ENCODE data around the gene TRIM31. TPM values are rescaled to one million over a fixed set of nuclear protein-coding genes. Genes with fewer than 3 reads are reported as not detected.

The TRIM31 gene
- total RNA-seq, 2 donors from 2014 or later = not detected

GRCh38 chr6:30129265-30130178 is 16.6 kb upstream of the TRIM31 start:
- H3K36me3 Mint-ChIP-seq (ENCODE audit: low read depth) = no peaks in the 10 kb centered on the region
- no peaks in the 10 kb centered on the region for H3K9me3 Mint-ChIP-seq
- H3K27me3 ChIP-seq (ENCODE audit: control insufficient read depth, insufficient read depth, low read length, poor library complexity, severe bottlenecking) = peaks cover 96% of the 10 kb centered on the region
- H3K27ac ChIP-seq (ENCODE audit: low read depth, low read length) = no peak overlapping the region
- peaks cover 7% of the 10 kb centered on the region for H3K4me1 Mint-ChIP-seq
- no peak overlapping the region for H3K9ac ChIP-seq (ENCODE audit: extremely low read depth, low read length, poor library complexity, severe bottlenecking)
- no peak overlapping the region for H3K27ac Mint-ChIP-seq
- H3K27me3 Mint-ChIP-seq (ENCODE audit: insufficient read depth) = peaks cover 88% of the 10 kb centered on the region
- DNase-seq = no peak
- no peaks in the 10 kb centered on the region for H3K36me3 ChIP-seq (ENCODE audit: control insufficient read depth, insufficient read depth, low read length)
- H3K9me3 ChIP-seq (ENCODE audit: control insufficient read depth, low read length) = no peaks in the 10 kb centered on the region
- 87 to 90% methylated on average over 6 to 10 of the region's 10 CpGs for WGBS, 2 experiments (ENCODE audit: insufficient coverage in 1 of 2, insufficient read length in 1 of 2)
- H3K4me3 Mint-ChIP-seq = no peak overlapping the region
- no peak overlapping the region for H3K4me3 ChIP-seq (ENCODE audit: low read length)
- H3K4me1 ChIP-seq (ENCODE audit: control insufficient read depth, insufficient read depth, low read length) = no peaks in the 10 kb centered on the region
- TF ChIP-seq CTCF (conservative IDR thresholded peaks at IDR 0.05) = no peak

DNA sequence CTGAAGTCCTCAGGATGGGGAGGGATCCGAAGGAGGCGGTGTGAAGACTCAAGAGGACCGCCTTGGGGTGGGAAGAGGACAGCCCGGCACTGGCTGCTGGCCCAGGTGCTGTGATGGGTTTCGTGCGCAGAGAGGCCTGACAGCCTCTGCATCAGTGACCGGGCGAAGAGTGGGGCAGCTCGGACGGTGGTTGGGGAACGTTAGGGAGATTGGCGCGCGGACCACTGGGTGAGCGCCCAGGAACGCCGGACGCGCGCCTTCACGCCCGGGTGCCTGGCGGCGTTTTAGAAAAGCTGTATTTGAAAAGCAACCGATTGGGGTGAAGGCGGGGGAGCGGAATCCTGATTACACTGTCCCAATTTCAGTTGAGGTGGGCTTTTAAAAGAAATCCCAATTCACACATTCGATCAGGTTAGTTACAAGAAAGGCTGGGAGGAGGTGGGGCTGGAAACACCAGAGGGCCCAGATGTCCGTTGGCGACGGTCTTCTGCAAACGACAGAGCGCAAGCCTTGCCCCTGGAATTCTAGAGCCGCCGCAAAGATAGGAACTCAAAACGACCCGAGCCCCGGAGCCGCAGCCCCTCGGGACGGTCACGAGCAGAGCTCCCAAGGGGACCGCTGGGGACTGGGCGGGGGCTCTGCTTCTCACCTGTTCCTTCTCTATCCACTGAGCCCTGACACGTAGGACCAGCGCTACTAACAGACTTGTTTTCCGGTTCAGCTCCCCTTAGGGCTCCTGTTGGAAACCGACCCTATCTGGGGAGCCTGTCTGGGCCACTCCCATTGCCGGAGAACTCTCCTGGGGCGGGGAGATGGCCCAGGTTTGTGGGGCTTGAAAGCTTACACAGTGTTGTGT is 14.6 kb upstream of the TRIM31 start:
- no peak overlapping the region for H3K27ac Mint-ChIP-seq
- Histone ChIP-seq H3K36me3 (ENCODE audit: control insufficient read depth, insufficient read depth, low read length) (no peaks in the 10 kb centered on the region), H3K4me3 (ENCODE audit: low read length) (peak overlapping the region; percentile 76), H3K27ac (ENCODE audit: low read depth, low read length) (no peak overlapping the region), H3K27me3 (ENCODE audit: control insufficient read depth, insufficient read depth, low read length, poor library complexity, severe bottlenecking) (peaks cover 89% of the 10 kb centered on the region), H3K9ac (ENCODE audit: extremely low read depth, low read length, poor library complexity, severe bottlenecking) (no peak overlapping the region), H3K4me1 (ENCODE audit: control insufficient read depth, insufficient read depth, low read length) (no peaks in the 10 kb centered on the region), H3K9me3 (ENCODE audit: control insufficient read depth, low read length) (no peaks in the 10 kb centered on the region)
- H3K9me3 Mint-ChIP-seq = no peaks in the 10 kb centered on the region
- DNase-seq = peak; percentile 83
- 3 to 4% methylated on average over 16 to 50 of the region's 50 CpGs for WGBS, 2 experiments (ENCODE audit: insufficient coverage in 1 of 2, insufficient read length in 1 of 2)
- peaks cover 7% of the 10 kb centered on the region for H3K4me1 Mint-ChIP-seq
- H3K27me3 Mint-ChIP-seq (ENCODE audit: insufficient read depth) = peaks cover 82% of the 10 kb centered on the region
- peak overlapping the region; percentile 57 for H3K4me3 Mint-ChIP-seq
- TF ChIP-seq CTCF (conservative IDR thresholded peaks at IDR 0.05) = no peak
- H3K36me3 Mint-ChIP-seq (ENCODE audit: low read depth) = no peaks in the 10 kb centered on the region

GRCh38 chr6:30122515-30122914 is 9.6 kb upstream of the TRIM31 start:
- peaks cover 52% of the 10 kb centered on the region for H3K27me3 Mint-ChIP-seq (ENCODE audit: insufficient read depth)
- H3K9me3 Mint-ChIP-seq = no peaks in the 10 kb centered on the region
- no peak overlapping the region for H3K9ac ChIP-seq (ENCODE audit: extremely low read depth, low read length, poor library complexity, severe bottlenecking)
- no peaks in the 10 kb centered on the region for H3K36me3 Mint-ChIP-seq (ENCODE audit: low read depth)
- H3K4me1 ChIP-seq (ENCODE audit: control insufficient read depth, insufficient read depth, low read length) = no peaks in the 10 kb centered on the region
- H3K36me3 ChIP-seq (ENCODE audit: control insufficient read depth, insufficient read depth, low read length) = no peaks in the 10 kb centered on the region
- H3K27me3 ChIP-seq (ENCODE audit: control insufficient read depth, insufficient read depth, low read length, poor library complexity, severe bottlenecking) = peaks cover 50% of the 10 kb centered on the region
- no peak for DNase-seq
- H3K4me3 ChIP-seq (ENCODE audit: low read length) = no peak overlapping the region
- no peak overlapping the region for H3K27ac ChIP-seq (ENCODE audit: low read depth, low read length)
- H3K9me3 ChIP-seq (ENCODE audit: control insufficient read depth, low read length) = no peaks in the 10 kb centered on the region
- no peak overlapping the region for H3K27ac Mint-ChIP-seq
- H3K4me3 Mint-ChIP-seq = no peak overlapping the region
- WGBS, 2 experiments (ENCODE audit: insufficient coverage in 1 of 2, insufficient read length in 1 of 2) = 59% methylated on average over 2 of the region's 2 CpGs; no CpG with 5 or more reads in 1 of the 2 experiments
- peaks cover 6% of the 10 kb centered on the region for H3K4me1 Mint-ChIP-seq
- TF ChIP-seq CTCF (conservative IDR thresholded peaks at IDR 0.05) = no peak

Data from endodermal cell (in vitro differentiated cells).